Peyer's patch (tissue), 4 donors: ENCODE data around the gene STX10.

Experiments
- POLR2A ChIP-seq, 2 donors: fragments of 450-650 bp; IDR thresholded peaks; one replicate each; pipeline ENCODE4 v1.5.1; 2017; ENCODE audit warnings: antibody characterized with exemption in 2 of 2, mild to moderate bottlenecking in 2 of 2, moderate library complexity in 2 of 2
- TF ChIP-seq, protein P1 (sequence below), 6 experiments: fragments of 450-650 bp in 4 of 6; fragments of 200-600 bp in 2 of 6; sonication (generic) in 1 of 6; IDR thresholded peaks; one replicate each; pipeline ENCODE4 v1.5.1; 2017 to 2019; ENCODE audit warnings: antibody characterized with exemption in 6 of 6, mild to moderate bottlenecking in 3 of 6, moderate library complexity in 1 of 6

DNA sequence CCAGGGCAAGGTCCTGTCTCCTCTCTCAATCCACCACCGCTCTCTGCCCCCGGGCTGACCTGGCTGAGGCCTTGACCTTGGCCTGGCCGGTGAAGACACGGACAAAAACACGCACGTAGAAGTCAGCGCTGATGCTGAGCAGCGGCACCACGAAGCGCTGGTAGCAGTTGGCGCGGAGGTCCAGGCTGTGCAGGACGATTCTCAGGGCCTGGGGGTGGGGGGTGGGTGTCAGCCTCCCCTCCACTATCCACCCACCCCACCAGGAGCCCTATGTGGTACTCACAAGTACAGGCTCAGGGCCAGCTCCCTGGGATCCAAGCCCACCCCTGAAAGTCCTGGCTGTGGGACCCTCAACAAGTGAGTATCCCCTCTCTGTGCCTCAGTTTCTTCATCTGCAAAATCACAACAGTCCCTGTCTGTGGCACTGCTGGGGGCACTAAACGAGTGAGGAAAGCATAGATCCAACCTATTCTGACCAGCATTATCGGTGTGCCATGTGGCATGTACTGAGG, 40.0 kb downstream of the STX10 start:
- TF ChIP-seq, protein P1, sequence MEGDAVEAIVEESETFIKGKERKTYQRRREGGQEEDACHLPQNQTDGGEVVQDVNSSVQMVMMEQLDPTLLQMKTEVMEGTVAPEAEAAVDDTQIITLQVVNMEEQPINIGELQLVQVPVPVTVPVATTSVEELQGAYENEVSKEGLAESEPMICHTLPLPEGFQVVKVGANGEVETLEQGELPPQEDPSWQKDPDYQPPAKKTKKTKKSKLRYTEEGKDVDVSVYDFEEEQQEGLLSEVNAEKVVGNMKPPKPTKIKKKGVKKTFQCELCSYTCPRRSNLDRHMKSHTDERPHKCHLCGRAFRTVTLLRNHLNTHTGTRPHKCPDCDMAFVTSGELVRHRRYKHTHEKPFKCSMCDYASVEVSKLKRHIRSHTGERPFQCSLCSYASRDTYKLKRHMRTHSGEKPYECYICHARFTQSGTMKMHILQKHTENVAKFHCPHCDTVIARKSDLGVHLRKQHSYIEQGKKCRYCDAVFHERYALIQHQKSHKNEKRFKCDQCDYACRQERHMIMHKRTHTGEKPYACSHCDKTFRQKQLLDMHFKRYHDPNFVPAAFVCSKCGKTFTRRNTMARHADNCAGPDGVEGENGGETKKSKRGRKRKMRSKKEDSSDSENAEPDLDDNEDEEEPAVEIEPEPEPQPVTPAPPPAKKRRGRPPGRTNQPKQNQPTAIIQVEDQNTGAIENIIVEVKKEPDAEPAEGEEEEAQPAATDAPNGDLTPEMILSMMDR (IDR thresholded peaks at IDR 0.05), result no peak
- TF ChIP-seq POLR2A (IDR thresholded peaks at IDR 0.05), result no peak
